ENCODE results near the gene UBAC2.
"Not testable (repeated sequence)": the region's sequence is repeated elsewhere in the genome, so short reads cannot be mapped to it uniquely, and the experiment has no call there.

Gene UBAC2

GRCh38 chr13:99249178-99249577, 48.5 kb downstream of the UBAC2 start:
- not testable (repeated sequence) for DNase-seq (ENCODE audit: low read depth)

GRCh38 chr13:99249606-99250005, 49.0 kb downstream of the UBAC2 start:
- DNase-seq (ENCODE audit: low read depth) = not testable (repeated sequence)

GRCh38 chr13:99250982-99251825, 50.5 kb downstream of the UBAC2 start:
- DNase-seq (ENCODE audit: low read depth) = no peak

GRCh38 chr13:99251921-99252320, 51.3 kb downstream of the UBAC2 start:
- no peak for DNase-seq (ENCODE audit: low read depth)

GRCh38 chr13:99254830-99255229, 54.2 kb downstream of the UBAC2 start:
- DNase-seq (ENCODE audit: low read depth) = no peak

GRCh38 chr13:99255271-99255670, 54.6 kb downstream of the UBAC2 start:
- no peak for DNase-seq (ENCODE audit: low read depth)

GRCh38 chr13:99256283-99256682, 55.6 kb downstream of the UBAC2 start:
- no peak for DNase-seq (ENCODE audit: low read depth)

- DNase-seq (ENCODE audit: low read depth) = peak; percentile 73
Observed at GRCh38 chr13:99256709-99257108, 56.1 kb downstream of the UBAC2 start.

- no peak for DNase-seq (ENCODE audit: low read depth)
Observed at GRCh38 chr13:99257291-99257690, 56.6 kb downstream of the UBAC2 start.

GRCh38 chr13:99258210-99258860, 57.7 kb downstream of the UBAC2 start, which contains the start of gene GPR18:
GPR18 (minus strand) TSS chr13:99258379; CDS start chr13:99255872, 2,507 bp downstream.
- DNase-seq (ENCODE audit: low read depth) = no peak

- no peak for DNase-seq (ENCODE audit: low read depth)
Observed at GRCh38 chr13:99258946-99259345, 58.3 kb downstream of the UBAC2 start.

GRCh38 chr13:99260216-99260615, 59.6 kb downstream of the UBAC2 start:
- peak; percentile 22 for DNase-seq (ENCODE audit: low read depth)

- DNase-seq (ENCODE audit: low read depth) = no peak
Observed at GRCh38 chr13:99261059-99261458, 60.4 kb downstream of the UBAC2 start.

GRCh38 chr13:99263126-99263785, 62.6 kb downstream of the UBAC2 start:
- no peak for DNase-seq (ENCODE audit: low read depth)

GRCh38 chr13:99264051-99264450, 63.4 kb downstream of the UBAC2 start:
- DNase-seq (ENCODE audit: low read depth) = no peak

- no peak for DNase-seq (ENCODE audit: low read depth)
Observed at GRCh38 chr13:99265162-99265800, 64.6 kb downstream of the UBAC2 start.

- DNase-seq (ENCODE audit: low read depth) = peak; percentile 59
Observed at GRCh38 chr13:99265821-99266426, 65.3 kb downstream of the UBAC2 start.

- no peak for DNase-seq (ENCODE audit: low read depth)
Observed at GRCh38 chr13:99266827-99267226, 66.2 kb downstream of the UBAC2 start.

- DNase-seq (ENCODE audit: low read depth) = no peak
Observed at GRCh38 chr13:99267927-99268326, 67.3 kb downstream of the UBAC2 start.

- DNase-seq (ENCODE audit: low read depth) = no peak
Observed at GRCh38 chr13:99268822-99269221, 68.2 kb downstream of the UBAC2 start.

GRCh38 chr13:99269627-99270241, 69.1 kb downstream of the UBAC2 start:
- peak; percentile 76 for DNase-seq (ENCODE audit: low read depth)
